WTC11 (cell line): ENCODE results near the gene CYP20A1. TPM values are rescaled to one million over a fixed set of nuclear protein-coding genes. Genes with fewer than 3 reads are reported as not detected.

Source experiments
- ATAC-seq: fragments of 200-7000 bp; cut with Tn5 transposase; 2 replicates; pipeline ENCODE4 v1.10.0; 2021; ENCODE audit warnings: mild to moderate bottlenecking, moderate library complexity
- CTCF ChIA-PET: fragments of 300-600 bp; sonication (Branson Sonifier 250); formaldehyde crosslinking; loops from one replicate; lab custom pipeline; 2021; ENCODE audit warnings: antibody characterized with exemption; lab: Charles Lee
- POLR2A ChIA-PET: fragments of 350-600 bp; sonication (Branson Sonifier 250); formaldehyde crosslinking; loops from one replicate; lab custom pipeline; 2021; ENCODE audit warnings: antibody characterized with exemption; lab: Charles Lee
- DNase-seq: peaks from one replicate; pipeline ENCODE4 v3.0.0; 2021; ENCODE audit warnings: low spot score
- H3K27ac Mint-ChIP-seq: 2 replicates; pipeline ENCODE4 v1.8.0; 2021; ENCODE audit warnings: mixed read lengths
- H3K27me3 Mint-ChIP-seq: 2 replicates; pipeline ENCODE4 v1.8.0; 2021; ENCODE audit warnings: low read depth, mild to moderate bottlenecking, moderate library complexity, mixed read lengths
- H3K36me3 Mint-ChIP-seq: 2 replicates; pipeline ENCODE4 v1.8.0; 2021; ENCODE audit warnings: mixed read lengths
- H3K4me1 Mint-ChIP-seq: 2 replicates; pipeline ENCODE4 v1.8.0; 2022; ENCODE audit warnings: mixed read lengths
- H3K4me3 Mint-ChIP-seq: 2 replicates; pipeline ENCODE4 v1.8.0; 2021; ENCODE audit warnings: mild to moderate bottlenecking, moderate library complexity, mixed read lengths
- H3K9me3 Mint-ChIP-seq: 2 replicates; pipeline ENCODE4 v1.8.0; 2021; ENCODE audit warnings: mixed read lengths
- AFF4 ChIP-seq: sonication (generic); formaldehyde crosslinking; IDR thresholded peaks from 2 replicates; pipeline ENCODE4 v1.8.1; 2023; ENCODE audit warnings: mild to moderate bottlenecking, missing genetic modification reagents, borderline replicate concordance
- E2F4 ChIP-seq: sonication (generic); formaldehyde crosslinking; IDR thresholded peaks from 2 replicates; pipeline ENCODE4 v1.8.1; 2022; ENCODE audit warnings: low read depth, mild to moderate bottlenecking, moderate library complexity, missing genetic modification reagents, borderline replicate concordance
- ELF4 ChIP-seq: sonication (generic); formaldehyde crosslinking; IDR thresholded peaks from 2 replicates; pipeline ENCODE4 v1.8.1; 2022; ENCODE audit warnings: low read depth, mild to moderate bottlenecking, moderate library complexity, missing genetic modification reagents
- EMX1 ChIP-seq: fragments of 250-450 bp; sonication (Bioruptor Pico); IDR thresholded peaks from 2 replicates; pipeline ENCODE4 v1.8.0; 2021; ENCODE audit warnings: mild to moderate bottlenecking
- ETV6 ChIP-seq: sonication (generic); formaldehyde crosslinking; IDR thresholded peaks from 2 replicates; pipeline ENCODE4 v1.8.1; 2022; ENCODE audit warnings: mild to moderate bottlenecking, missing genetic modification reagents
- GRHL2 ChIP-seq: fragments of 250-450 bp; sonication (Bioruptor Pico); IDR thresholded peaks from 2 replicates; pipeline ENCODE4 v1.8.0; 2022; ENCODE audit warnings: mild to moderate bottlenecking, moderate library complexity; ENCODE audit not compliant: insufficient replicate concordance, severe bottlenecking
- HMGA2 ChIP-seq: fragments of 250-450 bp; sonication (Bioruptor Pico); IDR thresholded peaks from 2 replicates; pipeline ENCODE4 v1.4.0; 2021; ENCODE audit warnings: mild to moderate bottlenecking, moderate library complexity
- MYBL2 ChIP-seq: sonication (generic); formaldehyde crosslinking; IDR thresholded peaks from 2 replicates; pipeline ENCODE4 v1.8.1; 2023; ENCODE audit warnings: mild to moderate bottlenecking, moderate library complexity, missing genetic modification reagents
- NFE2L1 ChIP-seq: sonication (generic); formaldehyde crosslinking; IDR thresholded peaks from 2 replicates; pipeline ENCODE4 v1.8.1; 2023; ENCODE audit warnings: missing genetic modification reagents
- PREB ChIP-seq: sonication (generic); formaldehyde crosslinking; IDR thresholded peaks from 2 replicates; pipeline ENCODE4 v1.8.1; 2022; ENCODE audit warnings: mild to moderate bottlenecking, missing genetic modification reagents, moderate library complexity, borderline replicate concordance
- SOX15 ChIP-seq: fragments of 250-450 bp; sonication (Bioruptor Pico); IDR thresholded peaks from 2 replicates; pipeline ENCODE4 v1.9.0; 2021; ENCODE audit warnings: mild to moderate bottlenecking
- ZBTB21 ChIP-seq: sonication (generic); formaldehyde crosslinking; IDR thresholded peaks from 2 replicates; pipeline ENCODE4 v1.8.1; 2023; ENCODE audit warnings: mild to moderate bottlenecking, missing genetic modification reagents, borderline replicate concordance
- ZNF396 ChIP-seq: fragments of 250-450 bp; sonication (Bioruptor Pico); IDR thresholded peaks from 2 replicates; pipeline ENCODE4 v1.8.0; 2021; ENCODE audit warnings: mild to moderate bottlenecking, moderate library complexity, borderline replicate concordance
- total RNA-seq: library from RNA; stranded (reverse); gene quantifications from 3 replicates; pipeline ENCODE4 v1.2.3, GENCODE V29; 2021
- TF ChIP-seq, protein P1 (sequence below): fragments of 250-450 bp; sonication (Bioruptor Pico); IDR thresholded peaks from 2 replicates; pipeline ENCODE4 v1.9.0; 2021; ENCODE audit warnings: mild to moderate bottlenecking
- TF ChIP-seq, protein P2 (sequence below): fragments of 200-600 bp; IDR thresholded peaks from 2 replicates; pipeline ENCODE4 v1.8.0; 2022; ENCODE audit warnings: antibody characterized with exemption
- TF ChIP-seq, protein P3 (sequence below): fragments of 250-450 bp; sonication (Bioruptor Pico); IDR thresholded peaks from 2 replicates; pipeline ENCODE4 v1.9.0; 2021; ENCODE audit warnings: moderate library complexity, mild to moderate bottlenecking, inconsistent platforms, borderline replicate concordance
- TF ChIP-seq, protein P4 (sequence below): sonication (generic); formaldehyde crosslinking; conservative IDR thresholded peaks from 2 replicates; pipeline ENCODE4 v1.8.1; 2023; ENCODE audit warnings: mild to moderate bottlenecking, low read depth, missing genetic modification reagents, moderate library complexity

Gene CYP20A1
- total RNA-seq, 1 experiment from 2014 or later: 13.5 TPM

DNA sequence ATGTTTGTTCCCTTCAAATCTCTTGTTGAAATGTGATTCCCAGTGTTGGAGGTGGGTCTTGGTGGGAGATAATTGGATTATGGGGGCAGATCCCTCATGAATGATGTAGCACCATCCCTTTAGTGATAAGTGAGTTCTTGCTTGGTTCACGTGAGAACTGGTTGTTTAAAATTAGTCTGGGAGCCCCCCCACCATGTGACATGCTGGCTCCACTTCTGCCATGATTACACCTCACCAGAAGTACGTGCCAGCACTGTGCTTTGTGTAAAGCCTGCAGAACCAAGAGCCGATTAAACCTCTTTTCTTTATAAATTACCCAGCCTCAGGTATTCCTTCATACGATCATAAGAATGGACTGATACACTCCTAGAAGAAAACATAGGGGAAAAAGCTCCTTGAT, 99.5 kb downstream of the CYP20A1 start:
- Mint-ChIP-seq H3K27ac (no peak overlapping the region), H3K36me3 (peaks cover 2% of the 10 kb centered on the region)

GRCh38 chr2:203340791-203341487, 102.1 kb downstream of the CYP20A1 start:
- H3K27me3 Mint-ChIP-seq: no peaks in the 10 kb centered on the region
- H3K27ac Mint-ChIP-seq: peak overlapping the region; percentile 85
- H3K36me3 Mint-ChIP-seq: peaks cover 15% of the 10 kb centered on the region
- DNase-seq (no peak), ATAC-seq (peak; percentile 96)
- no peak overlapping the region for H3K4me3 Mint-ChIP-seq
- POLR2A ChIA-PET: no interaction called here
- H3K4me1 Mint-ChIP-seq: peaks cover 35% of the 10 kb centered on the region
- 0 out of 2 replicates have a peak, but pooled peaks cover 3% of the 10 kb centered on the region for H3K9me3 Mint-ChIP-seq
- CTCF ChIA-PET: interaction anchor here (0.6 kb wide), 1 partner anchor 12 kb away, joined by 5 read pairs; no protein-coding TSS in a partner anchor
- TF ChIP-seq EMX1: no peak
- no peak for TF ChIP-seq HMGA2
- no peak for TF ChIP-seq MYBL2 (CRISPR knock-in tag)
- TF ChIP-seq AFF4 (CRISPR knock-in tag): no peak
- TF ChIP-seq, protein P1, sequence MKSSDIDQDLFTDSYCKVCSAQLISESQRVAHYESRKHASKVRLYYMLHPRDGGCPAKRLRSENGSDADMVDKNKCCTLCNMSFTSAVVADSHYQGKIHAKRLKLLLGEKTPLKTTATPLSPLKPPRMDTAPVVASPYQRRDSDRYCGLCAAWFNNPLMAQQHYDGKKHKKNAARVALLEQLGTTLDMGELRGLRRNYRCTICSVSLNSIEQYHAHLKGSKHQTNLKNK (CRISPR knock-in tag): no peak
- TF ChIP-seq GRHL2: no peak
- no peak for TF ChIP-seq SOX15 (CRISPR knock-in tag)
- TF ChIP-seq, protein P2, sequence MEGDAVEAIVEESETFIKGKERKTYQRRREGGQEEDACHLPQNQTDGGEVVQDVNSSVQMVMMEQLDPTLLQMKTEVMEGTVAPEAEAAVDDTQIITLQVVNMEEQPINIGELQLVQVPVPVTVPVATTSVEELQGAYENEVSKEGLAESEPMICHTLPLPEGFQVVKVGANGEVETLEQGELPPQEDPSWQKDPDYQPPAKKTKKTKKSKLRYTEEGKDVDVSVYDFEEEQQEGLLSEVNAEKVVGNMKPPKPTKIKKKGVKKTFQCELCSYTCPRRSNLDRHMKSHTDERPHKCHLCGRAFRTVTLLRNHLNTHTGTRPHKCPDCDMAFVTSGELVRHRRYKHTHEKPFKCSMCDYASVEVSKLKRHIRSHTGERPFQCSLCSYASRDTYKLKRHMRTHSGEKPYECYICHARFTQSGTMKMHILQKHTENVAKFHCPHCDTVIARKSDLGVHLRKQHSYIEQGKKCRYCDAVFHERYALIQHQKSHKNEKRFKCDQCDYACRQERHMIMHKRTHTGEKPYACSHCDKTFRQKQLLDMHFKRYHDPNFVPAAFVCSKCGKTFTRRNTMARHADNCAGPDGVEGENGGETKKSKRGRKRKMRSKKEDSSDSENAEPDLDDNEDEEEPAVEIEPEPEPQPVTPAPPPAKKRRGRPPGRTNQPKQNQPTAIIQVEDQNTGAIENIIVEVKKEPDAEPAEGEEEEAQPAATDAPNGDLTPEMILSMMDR: no peak
- TF ChIP-seq ETV6 (CRISPR knock-in tag): no peak
- TF ChIP-seq ELF4 (CRISPR knock-in tag): no peak
- TF ChIP-seq, protein P3, sequence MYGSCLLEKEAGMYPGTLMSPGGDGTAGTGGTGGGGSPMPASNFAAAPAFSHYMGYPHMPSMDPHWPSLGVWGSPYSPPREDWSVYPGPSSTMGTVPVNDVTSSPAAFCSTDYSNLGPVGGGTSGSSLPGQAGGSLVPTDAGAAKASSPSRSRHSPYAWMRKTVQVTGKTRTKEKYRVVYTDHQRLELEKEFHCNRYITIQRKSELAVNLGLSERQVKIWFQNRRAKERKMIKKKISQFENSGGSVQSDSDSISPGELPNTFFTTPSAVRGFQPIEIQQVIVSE: no peak
- no peak for TF ChIP-seq NFE2L1 (CRISPR knock-in tag)

More for the DNA sequence above, 99.5 kb downstream of the CYP20A1 start:
- no peak overlapping the region for H3K4me3 Mint-ChIP-seq
- peaks cover 38% of the 10 kb centered on the region for H3K4me1 Mint-ChIP-seq
- DNase-seq: no peak
- no peak for ATAC-seq
- POLR2A ChIA-PET: no interaction called here
- H3K27me3 Mint-ChIP-seq: no peaks in the 10 kb centered on the region
- no peaks in the 10 kb centered on the region for H3K9me3 Mint-ChIP-seq
- CTCF ChIA-PET: no interaction called here
- TF ChIP-seq E2F4 (CRISPR knock-in tag) (no peak), ZNF396 (CRISPR knock-in tag) (no peak), PREB (CRISPR knock-in tag) (no peak), NFE2L1 (CRISPR knock-in tag) (no peak), ZBTB21 (CRISPR knock-in tag) (no peak)
- TF ChIP-seq, protein P4, sequence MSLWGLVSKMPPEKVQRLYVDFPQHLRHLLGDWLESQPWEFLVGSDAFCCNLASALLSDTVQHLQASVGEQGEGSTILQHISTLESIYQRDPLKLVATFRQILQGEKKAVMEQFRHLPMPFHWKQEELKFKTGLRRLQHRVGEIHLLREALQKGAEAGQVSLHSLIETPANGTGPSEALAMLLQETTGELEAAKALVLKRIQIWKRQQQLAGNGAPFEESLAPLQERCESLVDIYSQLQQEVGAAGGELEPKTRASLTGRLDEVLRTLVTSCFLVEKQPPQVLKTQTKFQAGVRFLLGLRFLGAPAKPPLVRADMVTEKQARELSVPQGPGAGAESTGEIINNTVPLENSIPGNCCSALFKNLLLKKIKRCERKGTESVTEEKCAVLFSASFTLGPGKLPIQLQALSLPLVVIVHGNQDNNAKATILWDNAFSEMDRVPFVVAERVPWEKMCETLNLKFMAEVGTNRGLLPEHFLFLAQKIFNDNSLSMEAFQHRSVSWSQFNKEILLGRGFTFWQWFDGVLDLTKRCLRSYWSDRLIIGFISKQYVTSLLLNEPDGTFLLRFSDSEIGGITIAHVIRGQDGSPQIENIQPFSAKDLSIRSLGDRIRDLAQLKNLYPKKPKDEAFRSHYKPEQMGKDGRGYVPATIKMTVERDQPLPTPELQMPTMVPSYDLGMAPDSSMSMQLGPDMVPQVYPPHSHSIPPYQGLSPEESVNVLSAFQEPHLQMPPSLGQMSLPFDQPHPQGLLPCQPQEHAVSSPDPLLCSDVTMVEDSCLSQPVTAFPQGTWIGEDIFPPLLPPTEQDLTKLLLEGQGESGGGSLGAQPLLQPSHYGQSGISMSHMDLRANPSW (CRISPR knock-in tag): no peak
